Thymus (tissue), 11 donors: ENCODE measurements around the gene CD247. TPM values are rescaled to one million over a fixed set of nuclear protein-coding genes. Genes with fewer than 3 reads are reported as not detected.

ENCODE experiments used
- DNase-seq, 9 donors: peaks; one replicate each; pipeline ENCODE4 v3.0.0-alpha.2; 2013; ENCODE audit warnings: low spot score in 9 of 9, low read depth in 6 of 9, missing footprints in 1 of 9
- H3K27ac ChIP-seq, 2 donors: one replicate each; pipeline ENCODE4 v1.5.1; 2013; ENCODE audit warnings: control low read depth in 1 of 2, low read depth in 1 of 2, low read length in 1 of 2, mild to moderate bottlenecking in 1 of 2, moderate library complexity in 1 of 2
- H3K27me3 ChIP-seq, 2 donors: one replicate each; pipeline ENCODE4 v1.5.1; 2013; ENCODE audit warnings: low read length in 1 of 2; ENCODE audit not compliant: control insufficient read depth in 2 of 2, insufficient read depth in 1 of 2
- H3K36me3 ChIP-seq, 2 donors: one replicate each; pipeline ENCODE4 v1.5.1; 2013; ENCODE audit warnings: low read length in 1 of 2, mild to moderate bottlenecking in 1 of 2, moderate library complexity in 1 of 2; ENCODE audit not compliant: control insufficient read depth in 2 of 2, insufficient read depth in 2 of 2
- H3K4me1 ChIP-seq, 2 donors: one replicate each; pipeline ENCODE4 v1.5.1; 2013; ENCODE audit warnings: low read length in 2 of 2; ENCODE audit not compliant: control insufficient read depth in 2 of 2, insufficient read depth in 2 of 2
- H3K4me3 ChIP-seq, 2 donors: one replicate each; pipeline ENCODE4 v1.5.1; 2013; ENCODE audit warnings: low read length in 2 of 2, control low read depth in 1 of 2, mild to moderate bottlenecking in 1 of 2
- H3K9me3 ChIP-seq, 2 donors: one replicate each; pipeline ENCODE4 v1.5.1; 2013; ENCODE audit warnings: low read length in 1 of 2, mild to moderate bottlenecking in 1 of 2; ENCODE audit not compliant: control insufficient read depth in 2 of 2, insufficient read depth in 1 of 2
- WGBS: extraction: QIAGEN DNeasy Blood & Tissue Kit; methylation state at CpG from one replicate; pipeline ENCODE4 v1.1.7; 2013; 5-methylcytosine and 5-hydroxymethylcytosine counted together
- polyA plus RNA-seq: library from polyadenylated mRNA; stranded (reverse); fragments of 200-250 nt; gene quantifications from one replicate; pipeline ENCODE4 v1.2.3, GENCODE V29; 2013
- total RNA-seq: library from RNA; stranded (reverse); fragments of 120-200 nt; gene quantifications from one replicate; pipeline ENCODE4 v1.2.4, GENCODE V29; 2013
- donor health status: healthy.

Gene CD247
- total and polyA plus RNA-seq, 2 donors: 114 to 252 TPM

- Histone ChIP-seq H3K4me1 (no peaks in the 10 kb centered on the region), H3K27ac (no peak overlapping the region), H3K9me3 (no peaks in the 10 kb centered on the region), H3K27me3 (no peaks in the 10 kb centered on the region), H3K36me3 (peaks cover 10 to 20% of the 10 kb centered on the region in 2 donors), H3K4me3 (no peak overlapping the region)
- no peak for DNase-seq
These were observed 99.9 kb downstream of the CD247 start for GRCh38 chr1:167418391-167418790.

- H3K36me3 ChIP-seq: peaks cover 17 to 32% of the 10 kb centered on the region in 2 donors
These were observed 101.8 kb downstream of the CD247 start for GRCh38 chr1:167416506-167416905.

GRCh38 chr1:167413328-167413727 lies 105.0 kb downstream of the CD247 start:
- H3K9me3 ChIP-seq: no peaks in the 10 kb centered on the region
- H3K27ac ChIP-seq: no peak overlapping the region
- no peaks in the 10 kb centered on the region for H3K27me3 ChIP-seq
- WGBS: 97% methylated on average over 3 of the region's 3 CpGs
- H3K4me3 ChIP-seq: no peak overlapping the region
- H3K4me1 ChIP-seq: no peaks in the 10 kb centered on the region
- no peak for DNase-seq
- peaks cover 17 to 32% of the 10 kb centered on the region in 2 donors for H3K36me3 ChIP-seq

More at GRCh38 chr1:167416506-167416905, 101.8 kb downstream of the CD247 start:
- WGBS: 93% methylated on average over 1 of the region's 1 CpG
- H3K9me3 ChIP-seq: no peaks in the 10 kb centered on the region
- no peak overlapping the region for H3K27ac ChIP-seq
- no peaks in the 10 kb centered on the region for H3K4me1 ChIP-seq
- DNase-seq: no peak
- no peak overlapping the region for H3K4me3 ChIP-seq
- H3K27me3 ChIP-seq: no peaks in the 10 kb centered on the region

- no peak overlapping the region for H3K4me3 ChIP-seq
- H3K27ac ChIP-seq: no peak overlapping the region
- peaks cover 17 to 32% of the 10 kb centered on the region in 2 donors for H3K36me3 ChIP-seq
- H3K27me3 ChIP-seq: no peaks in the 10 kb centered on the region
- no peaks in the 10 kb centered on the region for H3K9me3 ChIP-seq
- 86% methylated on average over 5 of the region's 5 CpGs for WGBS
- H3K4me1 ChIP-seq: no peaks in the 10 kb centered on the region
- no peak for DNase-seq
These were observed 105.4 kb downstream of the CD247 start for GRCh38 chr1:167412920-167413319.

GRCh38 chr1:167412072-167412471 lies 106.3 kb downstream of the CD247 start:
- Histone ChIP-seq H3K4me3 (no peak overlapping the region), H3K9me3 (no peaks in the 10 kb centered on the region), H3K36me3 (peaks cover 17 to 29% of the 10 kb centered on the region in 2 donors), H3K4me1 (no peaks in the 10 kb centered on the region), H3K27ac (no peak overlapping the region), H3K27me3 (no peaks in the 10 kb centered on the region)
- WGBS: 97% methylated on average over 4 of the region's 4 CpGs
- DNase-seq: no peak

GRCh38 chr1:167409183-167409582 lies 109.1 kb downstream of the CD247 start:
- no peak for DNase-seq
- Histone ChIP-seq H3K9me3 (no peaks in the 10 kb centered on the region), H3K27me3 (no peaks in the 10 kb centered on the region), H3K4me3 (no peak overlapping the region), H3K4me1 (no peaks in the 10 kb centered on the region), H3K27ac (no peak overlapping the region), H3K36me3 (peaks cover 7 to 24% of the 10 kb centered on the region in 2 donors)
- WGBS: 97% methylated on average over 1 of the region's 1 CpG

GRCh38 chr1:167408355-167408754 lies 110.0 kb downstream of the CD247 start:
- WGBS: 100% methylated on average over 1 of the region's 1 CpG
- H3K9me3 ChIP-seq: no peaks in the 10 kb centered on the region
- no peaks in the 10 kb centered on the region for H3K27me3 ChIP-seq
- H3K4me3 ChIP-seq: no peak overlapping the region
- peaks cover 7 to 21% of the 10 kb centered on the region in 2 donors for H3K36me3 ChIP-seq
- H3K27ac ChIP-seq: no peak overlapping the region
- no peaks in the 10 kb centered on the region for H3K4me1 ChIP-seq
- DNase-seq: no peak

- Histone ChIP-seq H3K36me3 (peaks cover 5 to 13% of the 10 kb centered on the region in 2 donors), H3K4me3 (no peak overlapping the region), H3K27ac (no peak overlapping the region), H3K27me3 (no peaks in the 10 kb centered on the region), H3K4me1 (no peaks in the 10 kb centered on the region), H3K9me3 (no peaks in the 10 kb centered on the region)
- 89% methylated on average over 3 of the region's 3 CpGs for WGBS
- no peak for DNase-seq
These were observed 113.4 kb downstream of the CD247 start for GRCh38 chr1:167404908-167405307.

- Histone ChIP-seq H3K27ac (no peak overlapping the region), H3K36me3 (peaks cover 10 to 18% of the 10 kb centered on the region in 2 donors), H3K4me3 (no peak overlapping the region), H3K4me1 (no peaks in the 10 kb centered on the region), H3K27me3 (no peaks in the 10 kb centered on the region), H3K9me3 (no peaks in the 10 kb centered on the region)
- WGBS: 95% methylated on average over 4 of the region's 4 CpGs
- no peak for DNase-seq
These were observed 114.0 kb downstream of the CD247 start for GRCh38 chr1:167404161-167404888.
